ENCODE results near the gene TEX29.

Gene TEX29

DNA sequence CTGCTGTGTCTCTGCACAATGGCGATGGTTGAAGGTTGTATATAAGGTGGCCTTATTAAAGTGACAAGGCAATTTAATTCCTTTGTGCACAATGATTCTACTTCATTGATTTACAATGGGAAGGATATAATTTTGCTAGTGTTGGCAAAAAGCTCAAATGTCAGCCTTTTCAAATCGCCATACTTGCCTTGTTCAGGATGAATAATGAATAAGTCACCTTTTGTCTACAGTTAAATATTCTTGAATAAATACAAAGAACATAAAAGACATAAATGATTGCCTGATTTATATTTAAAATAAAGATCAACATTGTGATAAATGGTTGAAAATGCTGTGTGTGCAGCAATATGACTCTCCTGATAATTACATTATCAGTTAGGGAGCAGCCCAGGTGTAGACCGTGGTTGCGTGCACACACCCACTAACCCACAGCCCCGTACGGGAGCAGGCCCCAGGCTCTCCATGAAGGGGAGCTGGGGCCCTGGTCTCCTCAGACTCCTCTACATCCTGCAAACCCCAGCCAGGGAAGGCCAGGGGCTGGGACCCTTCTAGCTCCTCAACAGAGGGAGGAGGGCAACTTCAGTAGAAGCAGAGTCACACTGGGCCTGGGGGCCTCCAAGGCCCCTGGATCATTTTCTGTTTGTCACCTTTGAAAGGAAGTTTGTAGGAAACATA, 64.9 kb downstream of the TEX29 start:
- Histone ChIP-seq H3K9me3 (no peaks in the 10 kb centered on the region; the same call in 1 of the 2 replicates), H3K36me3 (replicated peaks) (no peaks in the 10 kb centered on the region), H3K27me3 (ENCODE audit: low read depth) (peaks cover 26% of the 10 kb centered on the region), H3K4me1 (peaks cover 27% of the 10 kb centered on the region), H3K4me3 (no peak overlapping the region)
- DNase-seq (ENCODE audit: low spot score in 2 of 2) = peak; percentile 68 to 98
- in situ Hi-C loops (cut with MboI; ENCODE audit: low sequenced_read_pairs) = no loop called here

DNA sequence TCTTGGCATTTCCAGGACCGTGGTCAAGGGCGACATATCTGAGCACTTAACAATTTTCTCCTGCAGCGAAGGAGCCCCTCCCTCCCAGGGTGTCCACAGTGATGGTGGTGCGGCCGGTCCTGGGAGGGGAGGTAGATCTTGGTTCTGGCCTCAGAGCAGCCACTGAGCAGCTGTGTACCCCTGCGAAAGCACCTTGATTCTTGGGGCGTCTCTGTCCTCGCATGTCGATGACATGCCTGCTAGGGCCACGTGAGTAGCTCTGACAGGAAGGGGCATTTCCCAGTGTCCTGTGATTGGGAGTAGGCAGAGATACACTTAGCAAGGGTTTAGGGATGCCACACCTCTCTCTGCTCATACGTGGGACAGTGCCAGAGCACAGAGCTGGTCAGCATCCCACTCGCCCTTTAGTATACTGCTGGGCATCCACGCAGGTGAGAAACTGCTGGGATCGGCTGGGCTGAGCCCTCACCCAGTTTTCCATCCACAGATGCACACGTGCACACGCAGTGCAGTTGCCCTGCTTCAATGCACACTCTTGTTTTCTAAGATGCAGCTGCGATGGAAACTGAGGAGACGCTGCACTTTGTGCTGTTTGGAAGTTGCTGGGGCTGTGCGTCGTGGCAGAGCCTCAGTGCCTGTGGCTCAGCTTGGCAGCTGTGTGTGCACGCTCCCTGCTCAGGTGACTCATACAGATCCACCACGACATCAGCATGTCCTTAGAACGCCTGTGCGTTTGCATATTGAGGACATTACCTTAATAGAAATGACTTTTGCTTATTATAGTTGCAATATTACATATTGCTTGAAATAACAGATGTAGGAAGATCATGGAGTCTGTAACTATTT, 66.8 kb downstream of the TEX29 start:
- Histone ChIP-seq H3K4me3 (no peak overlapping the region), H3K9me3 (no peaks in the 10 kb centered on the region), H3K4me1 (peaks cover 27% of the 10 kb centered on the region), H3K27me3 (ENCODE audit: low read depth) (peaks cover 27% of the 10 kb centered on the region), H3K36me3 (replicated peaks) (no peaks in the 10 kb centered on the region)
- DNase-seq (ENCODE audit: low spot score in 2 of 2) = no peak
- in situ Hi-C loops (cut with MboI; ENCODE audit: low sequenced_read_pairs) = no loop called here

DNA sequence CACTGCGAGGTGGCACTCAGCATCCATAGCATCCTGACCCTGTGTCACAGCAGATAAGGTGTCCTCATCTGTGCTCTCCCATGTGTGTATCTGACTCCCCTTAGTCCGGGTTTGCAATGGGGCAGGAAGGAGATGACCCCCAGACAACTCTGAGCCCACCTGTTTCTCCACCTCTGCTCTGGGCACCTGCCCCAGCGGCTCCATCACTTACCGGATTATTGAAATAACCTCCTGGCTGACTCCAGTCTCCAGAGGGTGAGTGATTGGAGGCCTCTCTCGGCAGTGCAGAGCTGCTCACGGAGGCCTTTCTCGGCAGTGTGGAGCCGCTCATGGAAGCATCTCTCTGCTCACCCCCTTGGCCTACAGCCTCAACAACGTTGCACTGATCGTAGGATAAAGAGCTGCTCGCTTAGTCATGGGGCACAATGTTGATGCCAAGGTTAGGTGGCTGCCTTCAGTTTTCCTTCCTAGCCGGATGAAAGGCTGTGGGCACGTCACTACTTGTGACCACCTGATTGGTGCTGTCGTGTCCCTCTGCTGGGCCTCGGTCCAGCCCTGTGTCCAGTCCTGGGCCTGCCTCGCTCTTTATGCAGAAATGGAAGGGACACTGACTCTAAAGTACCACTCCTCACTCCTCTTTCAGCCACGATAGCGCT, 67.6 kb downstream of the TEX29 start:
- Histone ChIP-seq H3K4me3 (no peak overlapping the region), H3K27me3 (ENCODE audit: low read depth) (peaks cover 27% of the 10 kb centered on the region), H3K4me1 (peaks cover 23% of the 10 kb centered on the region), H3K9me3 (no peaks in the 10 kb centered on the region), H3K36me3 (replicated peaks) (no peaks in the 10 kb centered on the region)
- in situ Hi-C loops (cut with MboI; ENCODE audit: low sequenced_read_pairs) = no loop called here
- no peak for DNase-seq (ENCODE audit: low spot score in 2 of 2)

DNA sequence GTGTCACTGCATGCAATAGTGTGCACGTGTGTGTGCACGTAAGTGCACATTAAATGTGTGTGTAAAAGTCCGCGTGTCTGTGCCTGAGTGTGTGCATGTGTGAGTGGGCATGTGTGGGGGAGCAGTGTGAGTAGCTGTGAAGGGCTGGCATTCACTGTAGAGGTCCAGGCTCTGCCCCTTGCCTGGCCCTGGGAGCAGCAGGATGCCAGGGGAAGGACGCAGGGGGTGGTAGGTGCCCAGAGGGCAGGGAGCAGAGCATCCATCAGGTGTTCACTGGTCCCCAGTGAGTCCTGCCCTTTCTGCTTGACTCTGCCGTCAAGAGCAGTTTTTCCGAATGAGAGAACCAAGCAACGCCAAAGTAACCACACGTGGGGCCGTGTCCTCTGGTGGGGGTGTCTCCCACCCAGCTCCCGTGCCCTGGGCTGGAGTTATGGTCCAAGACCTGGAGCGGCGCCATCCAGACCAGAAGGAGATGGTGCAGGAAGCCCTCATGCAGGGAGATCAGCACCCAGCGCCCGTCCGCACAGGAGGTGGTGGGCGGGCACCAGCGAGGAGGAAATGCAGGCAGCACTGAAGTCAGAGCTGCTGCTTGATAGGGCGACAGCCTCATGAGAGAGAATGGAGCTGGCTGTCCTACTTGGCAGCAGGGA, 68.5 kb downstream of the TEX29 start:
- Histone ChIP-seq H3K4me1 (peaks cover 14% of the 10 kb centered on the region), H3K4me3 (no peak overlapping the region), H3K9me3 (no peaks in the 10 kb centered on the region), H3K36me3 (replicated peaks) (no peaks in the 10 kb centered on the region), H3K27me3 (ENCODE audit: low read depth) (peaks cover 25% of the 10 kb centered on the region)
- no peak for DNase-seq (ENCODE audit: low spot score in 2 of 2)
- in situ Hi-C loops (cut with MboI; ENCODE audit: low sequenced_read_pairs) = no loop called here

DNA sequence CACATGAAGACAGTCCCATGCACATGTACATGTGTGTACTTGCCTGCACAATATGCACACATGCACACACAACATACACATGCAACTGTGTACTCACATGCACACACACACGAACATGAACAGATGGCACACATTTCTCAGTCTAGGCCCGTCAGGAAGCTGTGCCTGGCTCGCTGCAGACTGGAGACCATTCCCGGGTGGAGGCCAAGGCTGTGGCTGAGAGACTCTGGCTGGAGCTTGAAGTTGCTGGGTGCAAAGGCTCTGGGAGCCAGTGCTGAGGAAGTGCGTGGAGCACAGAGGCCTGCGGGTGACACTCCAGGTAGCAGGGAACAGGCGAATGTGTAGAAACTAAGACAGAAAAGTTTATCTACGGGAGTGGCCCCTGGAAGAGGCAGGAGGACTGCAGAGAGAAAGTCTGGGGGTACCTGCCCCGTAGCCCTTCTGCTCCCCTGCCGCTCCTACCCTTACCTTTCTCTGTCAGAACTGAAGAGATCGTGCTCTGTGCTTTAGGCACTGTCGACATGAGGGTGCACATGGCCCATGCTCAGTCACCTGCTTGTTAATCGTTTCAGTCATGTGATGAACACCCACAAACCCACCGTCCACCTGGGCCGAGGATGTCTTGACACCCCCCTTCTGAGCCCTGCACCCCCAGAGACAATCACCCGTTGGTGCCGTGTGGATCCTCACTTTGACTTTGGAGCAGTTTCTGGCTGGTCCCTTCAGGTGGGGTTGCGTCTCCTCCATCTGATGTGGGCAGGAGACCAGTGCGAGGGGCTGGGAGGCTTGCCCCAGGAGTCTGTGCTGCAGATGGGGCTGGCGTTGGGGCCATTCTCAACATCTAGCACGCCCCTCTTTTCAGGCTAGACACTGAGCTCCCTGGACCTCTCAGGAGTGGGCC, 69.4 kb downstream of the TEX29 start:
- Histone ChIP-seq H3K4me1 (peaks cover 6% of the 10 kb centered on the region), H3K36me3 (replicated peaks) (no peaks in the 10 kb centered on the region), H3K27me3 (ENCODE audit: low read depth) (peaks cover 20% of the 10 kb centered on the region), H3K9me3 (no peaks in the 10 kb centered on the region), H3K4me3 (no peak overlapping the region)
- no peak for DNase-seq (ENCODE audit: low spot score in 2 of 2)
- in situ Hi-C loops (cut with MboI; ENCODE audit: low sequenced_read_pairs) = loop anchor here (5.0 kb wide), 1 partner anchor 48 kb away; no protein-coding TSS in a partner anchor

DNA sequence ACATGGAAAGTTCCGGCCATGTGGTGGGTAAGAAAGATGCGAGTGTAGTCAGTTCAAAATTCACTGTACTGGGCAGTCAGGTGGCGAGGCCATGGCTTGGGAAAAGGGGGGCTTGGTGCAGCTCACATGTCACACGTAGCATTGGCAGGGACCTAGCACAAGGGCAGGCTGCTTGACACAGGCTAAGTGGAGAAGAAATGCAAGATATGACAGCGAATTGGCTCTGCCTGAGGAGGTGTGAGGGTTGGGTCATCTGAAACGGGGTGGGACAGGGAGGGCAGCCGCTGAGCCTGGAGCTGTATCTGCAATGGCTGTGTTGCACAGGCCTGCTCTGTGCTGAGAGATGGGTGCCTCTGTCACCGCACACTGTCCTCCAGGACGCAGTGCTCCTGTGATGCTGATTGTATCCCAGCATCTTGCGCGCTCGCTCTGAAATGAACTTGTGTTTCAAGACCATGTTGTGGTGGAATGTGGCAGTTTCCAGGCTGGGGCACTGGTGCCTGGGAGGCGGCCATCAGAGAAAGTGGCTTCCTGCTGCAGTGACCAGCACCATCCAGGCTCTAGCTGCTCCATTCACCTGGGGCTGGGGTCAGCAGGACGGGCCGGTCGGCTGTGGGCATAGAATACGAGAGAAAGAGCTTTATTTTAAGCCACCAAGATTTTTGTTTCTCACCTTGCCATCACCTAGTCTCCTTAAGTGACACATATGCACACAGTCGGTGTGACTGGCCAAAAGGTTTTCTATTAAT, 70.3 kb downstream of the TEX29 start:
- H3K4me1 ChIP-seq = peaks cover 2% of the 10 kb centered on the region
- DNase-seq (ENCODE audit: low spot score in 2 of 2) = no peak
- H3K36me3 ChIP-seq (replicated peaks) = no peaks in the 10 kb centered on the region
- peaks cover 20% of the 10 kb centered on the region for H3K27me3 ChIP-seq (ENCODE audit: low read depth)
- H3K9me3 ChIP-seq = no peaks in the 10 kb centered on the region
- in situ Hi-C loops (cut with MboI; ENCODE audit: low sequenced_read_pairs) = loop anchor here (5.0 kb wide), 1 partner anchor 48 kb away; no protein-coding TSS in a partner anchor
- no peak overlapping the region for H3K4me3 ChIP-seq

DNA sequence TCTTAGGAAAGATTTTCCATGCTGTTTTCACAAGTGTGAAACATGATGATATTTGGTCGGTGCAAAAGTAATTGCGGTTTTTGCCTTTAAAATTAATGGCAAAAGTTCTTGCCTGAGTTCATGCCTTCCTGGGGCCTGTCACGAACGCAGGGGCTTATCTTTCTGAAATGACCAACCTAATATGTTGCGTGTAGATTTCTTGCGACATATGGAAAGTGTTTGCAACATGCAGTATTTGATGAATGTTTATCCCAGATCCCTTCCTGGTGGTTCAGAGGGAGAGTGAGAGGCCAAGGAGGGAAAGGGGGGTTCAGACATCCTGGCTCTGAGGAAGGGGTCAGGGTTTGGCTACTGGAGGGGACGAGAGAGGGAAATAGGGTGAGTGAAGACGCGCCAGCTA, 72.0 kb downstream of the TEX29 start:
- in situ Hi-C loops (cut with MboI; ENCODE audit: low sequenced_read_pairs) = loop anchor here (5.0 kb wide), 1 partner anchor 50 kb away; no protein-coding TSS in a partner anchor
- H3K27me3 ChIP-seq (ENCODE audit: low read depth) = peaks cover 10% of the 10 kb centered on the region
- no peaks in the 10 kb centered on the region for H3K9me3 ChIP-seq
- no peak overlapping the region for H3K4me3 ChIP-seq
- no peaks in the 10 kb centered on the region for H3K36me3 ChIP-seq (replicated peaks)
- DNase-seq (ENCODE audit: low spot score in 2 of 2) = no peak
- H3K4me1 ChIP-seq = no peaks in the 10 kb centered on the region

DNA sequence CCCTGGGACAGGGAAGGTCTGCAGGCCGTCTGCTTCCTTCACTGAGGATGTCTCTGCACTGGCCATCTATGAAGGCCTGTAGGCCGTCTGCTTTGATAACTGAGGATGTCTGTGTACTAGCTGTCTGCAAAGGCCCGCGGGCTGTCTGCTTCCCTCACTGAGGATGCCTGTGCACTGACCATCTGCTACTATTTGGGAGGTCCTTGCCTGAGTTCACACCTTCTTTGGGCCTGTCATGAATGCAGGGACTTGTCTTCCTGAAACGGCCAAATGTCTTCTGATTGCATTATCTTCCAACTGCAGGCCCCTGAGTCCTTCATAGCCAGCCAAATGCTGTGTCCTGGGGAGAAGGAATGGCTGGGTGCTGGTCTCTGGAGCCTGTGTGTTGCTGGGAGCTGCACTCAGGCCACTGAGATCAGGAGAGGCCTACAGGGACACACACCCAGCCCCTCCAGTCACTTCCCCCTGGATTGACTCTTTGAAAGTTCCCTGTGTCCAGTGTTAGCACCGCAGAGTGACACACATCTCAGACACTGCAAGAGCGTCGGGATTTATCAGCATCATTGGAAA, 72.9 kb downstream of the TEX29 start:
- in situ Hi-C loops (cut with MboI; ENCODE audit: low sequenced_read_pairs) = loop anchor here (5.0 kb wide), 1 partner anchor 51 kb away; no protein-coding TSS in a partner anchor
- Histone ChIP-seq H3K27me3 (ENCODE audit: low read depth) (peaks cover 9% of the 10 kb centered on the region), H3K9me3 (no peaks in the 10 kb centered on the region), H3K4me3 (no peak overlapping the region), H3K4me1 (no peaks in the 10 kb centered on the region), H3K36me3 (replicated peaks) (no peaks in the 10 kb centered on the region)
- no peak for DNase-seq (ENCODE audit: low spot score in 2 of 2)

Data from HAP-1 (cell line).